GM19099 (cell line): ENCODE measurements around the gene FLYWCH2.

Experiments used
- POLR2A ChIP-seq: IDR thresholded peaks from 3 replicates; pipeline ENCODE4 v1.6.1; 2011; ENCODE audit warnings: low read depth; ENCODE audit not compliant: insufficient read length; ENCODE audit errors: extremely low read depth

The FLYWCH2 gene

GRCh38 chr16:2933136-2933535 is 50.1 kb downstream of the FLYWCH2 start:
- TF ChIP-seq POLR2A = no peak

GRCh38 chr16:2933701-2934100 is 50.7 kb downstream of the FLYWCH2 start:
- no peak for TF ChIP-seq POLR2A

GRCh38 chr16:2934450-2934849 is 51.4 kb downstream of the FLYWCH2 start:
- TF ChIP-seq POLR2A = no peak

- no peak for TF ChIP-seq POLR2A
Measured at GRCh38 chr16:2936436-2937011, 53.5 kb downstream of the FLYWCH2 start.

GRCh38 chr16:2937170-2937569 is 54.2 kb downstream of the FLYWCH2 start:
- no peak for TF ChIP-seq POLR2A

GRCh38 chr16:2938206-2938605 is 55.2 kb downstream of the FLYWCH2 start:
- no peak for TF ChIP-seq POLR2A

GRCh38 chr16:2939968-2940367 is 57.0 kb downstream of the FLYWCH2 start:
- TF ChIP-seq POLR2A = no peak

- no peak for TF ChIP-seq POLR2A
Measured at GRCh38 chr16:2942045-2942444, 59.0 kb downstream of the FLYWCH2 start.

- no peak for TF ChIP-seq POLR2A
Measured at GRCh38 chr16:2946649-2947048, 63.6 kb downstream of the FLYWCH2 start.
